Right hindlimb (tissue), 1 donor: ENCODE data around the gene LDLRAP1.

Source experiments
- DNase-seq: peaks from one replicate; pipeline ENCODE4 v3.0.0-alpha.2; 2018

Gene LDLRAP1

GRCh38 chr1:25524568-25525360 is 18.6 kb upstream of the LDLRAP1 start:
- no peak for DNase-seq

GRCh38 chr1:25525361-25525688 is 18.1 kb upstream of the LDLRAP1 start:
- DNase-seq: no peak

GRCh38 chr1:25526753-25527152 is 16.7 kb upstream of the LDLRAP1 start:
- no peak for DNase-seq

- DNase-seq: no peak
Measured at GRCh38 chr1:25527226-25527846, 16.1 kb upstream of the LDLRAP1 start.

GRCh38 chr1:25527946-25528595 is 15.3 kb upstream of the LDLRAP1 start:
- DNase-seq: no peak

- DNase-seq: no peak
Measured at GRCh38 chr1:25528881-25529517, 14.4 kb upstream of the LDLRAP1 start.

GRCh38 chr1:25529518-25530185 is 13.8 kb upstream of the LDLRAP1 start:
- no peak for DNase-seq

- no peak for DNase-seq
Measured at GRCh38 chr1:25530186-25531081, 13.0 kb upstream of the LDLRAP1 start.

GRCh38 chr1:25531082-25531461 is 12.3 kb upstream of the LDLRAP1 start:
- DNase-seq: no peak

- DNase-seq: no peak
Measured at GRCh38 chr1:25532970-25533369, 10.4 kb upstream of the LDLRAP1 start.

- no peak for DNase-seq
Measured at GRCh38 chr1:25533775-25534409, 9.5 kb upstream of the LDLRAP1 start.

- DNase-seq: no peak
Measured at GRCh38 chr1:25534410-25534788, 9.0 kb upstream of the LDLRAP1 start.

- no peak for DNase-seq
Measured at GRCh38 chr1:25536124-25536523, 7.3 kb upstream of the LDLRAP1 start.

- DNase-seq: no peak
Measured at GRCh38 chr1:25537153-25537831, 6.1 kb upstream of the LDLRAP1 start.

- DNase-seq: no peak
Measured at GRCh38 chr1:25538191-25538767, 5.1 kb upstream of the LDLRAP1 start.

GRCh38 chr1:25540750-25541342 is 2.6 kb upstream of the LDLRAP1 start:
- no peak for DNase-seq

GRCh38 chr1:25541425-25541824 is 2.0 kb upstream of the LDLRAP1 start:
- no peak for DNase-seq

- no peak for DNase-seq
Measured at GRCh38 chr1:25541889-25542658, 1.3 kb upstream of the LDLRAP1 start.

- DNase-seq: no peak
Measured at GRCh38 chr1:25543005-25543424, 391 bp upstream of the LDLRAP1 start.
